Ishikawa (cell line): ENCODE results near the gene MAGEB4.

ENCODE experiments used
- CEBPB ChIP-seq: IDR thresholded peaks from 2 replicates; pipeline ENCODE4 v1.6.1; 2012
- CREB1 ChIP-seq: IDR thresholded peaks from 2 replicates; pipeline ENCODE4 v1.6.1; 2012; ENCODE audit warnings: low read depth
- EGR1 ChIP-seq: IDR thresholded peaks from 2 replicates; pipeline ENCODE4 v1.6.1; 2012
- EP300 ChIP-seq: IDR thresholded peaks from 2 replicates; pipeline ENCODE4 v1.6.1; 2012; ENCODE audit warnings: borderline replicate concordance
- FOXM1 ChIP-seq: IDR thresholded peaks from 2 replicates; pipeline ENCODE4 v1.6.1; 2012; ENCODE audit warnings: low read depth, borderline replicate concordance
- NFIC ChIP-seq: IDR thresholded peaks from 2 replicates; pipeline ENCODE4 v1.6.1; 2012
- RAD21 ChIP-seq: IDR thresholded peaks from 2 replicates; pipeline ENCODE4 v1.6.1; 2012; ENCODE audit warnings: low read depth
- TAF1 ChIP-seq: IDR thresholded peaks from 2 replicates; pipeline ENCODE4 v1.6.1; 2012; ENCODE audit warnings: low read depth, mild to moderate bottlenecking
- TCF12 ChIP-seq: IDR thresholded peaks from 2 replicates; pipeline ENCODE4 v1.6.1; 2012; ENCODE audit warnings: low read depth
- TEAD4 ChIP-seq: IDR thresholded peaks from 2 replicates; pipeline ENCODE4 v1.6.1; 2012
- YY1 ChIP-seq: IDR thresholded peaks from 2 replicates; pipeline ENCODE4 v1.6.1; 2012; ENCODE audit warnings: low read depth
- ZBTB7A ChIP-seq: IDR thresholded peaks from 2 replicates; pipeline ENCODE4 v1.6.1; 2012; ENCODE audit warnings: low read depth
- TF ChIP-seq, protein P1 (sequence below): IDR thresholded peaks from 2 replicates; pipeline ENCODE4 v1.6.1; 2012
- TF ChIP-seq, protein P2 (sequence below): IDR thresholded peaks from 2 replicates; pipeline ENCODE4 v1.6.1; 2012; ENCODE audit warnings: low read depth, mild to moderate bottlenecking
- TF ChIP-seq, protein P3 (sequence below): IDR thresholded peaks from 2 replicates; pipeline ENCODE4 v1.6.1; 2012

Gene MAGEB4

DNA sequence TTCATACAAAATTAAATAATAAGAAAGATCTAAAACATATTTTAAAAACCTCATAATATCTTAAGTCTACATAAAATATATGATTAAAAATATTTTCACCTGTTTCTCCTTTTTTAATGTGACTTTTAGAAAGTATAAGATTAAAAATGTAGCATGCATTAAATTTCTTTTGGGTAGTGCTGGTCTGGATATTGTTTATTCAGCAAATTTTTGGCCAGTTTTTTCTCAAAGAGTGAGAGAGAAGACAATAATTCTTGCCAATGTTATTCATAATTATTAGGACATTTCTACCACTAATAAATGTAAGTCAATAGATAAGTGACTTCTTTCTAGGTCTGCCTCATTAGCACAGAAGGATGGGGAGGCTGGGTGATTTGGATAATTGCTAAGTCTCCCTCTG lies 19.2 kb downstream of the MAGEB4 start:
- TF ChIP-seq YY1, result no peak
- TF ChIP-seq NFIC, result no peak
- TF ChIP-seq RAD21, result no peak
- TF ChIP-seq, protein P1, sequence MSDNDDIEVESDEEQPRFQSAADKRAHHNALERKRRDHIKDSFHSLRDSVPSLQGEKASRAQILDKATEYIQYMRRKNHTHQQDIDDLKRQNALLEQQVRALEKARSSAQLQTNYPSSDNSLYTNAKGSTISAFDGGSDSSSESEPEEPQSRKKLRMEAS, result no peak
- no peak for TF ChIP-seq TAF1
- no peak for TF ChIP-seq CREB1
- TF ChIP-seq, protein P2, sequence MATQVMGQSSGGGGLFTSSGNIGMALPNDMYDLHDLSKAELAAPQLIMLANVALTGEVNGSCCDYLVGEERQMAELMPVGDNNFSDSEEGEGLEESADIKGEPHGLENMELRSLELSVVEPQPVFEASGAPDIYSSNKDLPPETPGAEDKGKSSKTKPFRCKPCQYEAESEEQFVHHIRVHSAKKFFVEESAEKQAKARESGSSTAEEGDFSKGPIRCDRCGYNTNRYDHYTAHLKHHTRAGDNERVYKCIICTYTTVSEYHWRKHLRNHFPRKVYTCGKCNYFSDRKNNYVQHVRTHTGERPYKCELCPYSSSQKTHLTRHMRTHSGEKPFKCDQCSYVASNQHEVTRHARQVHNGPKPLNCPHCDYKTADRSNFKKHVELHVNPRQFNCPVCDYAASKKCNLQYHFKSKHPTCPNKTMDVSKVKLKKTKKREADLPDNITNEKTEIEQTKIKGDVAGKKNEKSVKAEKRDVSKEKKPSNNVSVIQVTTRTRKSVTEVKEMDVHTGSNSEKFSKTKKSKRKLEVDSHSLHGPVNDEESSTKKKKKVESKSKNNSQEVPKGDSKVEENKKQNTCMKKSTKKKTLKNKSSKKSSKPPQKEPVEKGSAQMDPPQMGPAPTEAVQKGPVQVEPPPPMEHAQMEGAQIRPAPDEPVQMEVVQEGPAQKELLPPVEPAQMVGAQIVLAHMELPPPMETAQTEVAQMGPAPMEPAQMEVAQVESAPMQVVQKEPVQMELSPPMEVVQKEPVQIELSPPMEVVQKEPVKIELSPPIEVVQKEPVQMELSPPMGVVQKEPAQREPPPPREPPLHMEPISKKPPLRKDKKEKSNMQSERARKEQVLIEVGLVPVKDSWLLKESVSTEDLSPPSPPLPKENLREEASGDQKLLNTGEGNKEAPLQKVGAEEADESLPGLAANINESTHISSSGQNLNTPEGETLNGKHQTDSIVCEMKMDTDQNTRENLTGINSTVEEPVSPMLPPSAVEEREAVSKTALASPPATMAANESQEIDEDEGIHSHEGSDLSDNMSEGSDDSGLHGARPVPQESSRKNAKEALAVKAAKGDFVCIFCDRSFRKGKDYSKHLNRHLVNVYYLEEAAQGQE, result no peak
- TF ChIP-seq FOXM1, result no peak
- TF ChIP-seq EP300, result no peak

DNA sequence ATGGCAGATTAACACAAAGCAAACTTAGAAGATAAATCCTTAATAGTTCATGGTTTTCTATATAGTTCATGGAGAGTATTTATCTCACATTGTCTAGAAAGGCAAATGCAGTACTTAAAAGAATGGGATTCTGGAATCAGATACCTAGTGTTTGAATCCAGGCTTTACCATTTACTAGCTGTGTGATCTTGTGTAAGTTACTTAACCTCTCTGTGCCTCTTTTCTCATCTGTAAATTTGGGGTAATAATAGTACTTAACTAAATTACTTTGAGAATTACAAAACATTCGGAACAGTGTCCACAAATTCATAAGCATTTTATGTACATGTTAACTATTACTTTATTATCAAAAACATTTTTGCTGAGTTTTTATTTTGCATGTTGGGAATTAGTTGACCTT lies 21.0 kb downstream of the MAGEB4 start:
- no peak for TF ChIP-seq EP300
- no peak for TF ChIP-seq TAF1
- TF ChIP-seq, protein P2, result no peak
- TF ChIP-seq ZBTB7A, result no peak
- no peak for TF ChIP-seq FOXM1
- no peak for TF ChIP-seq CEBPB
- TF ChIP-seq TCF12, result no peak
- TF ChIP-seq, protein P3, sequence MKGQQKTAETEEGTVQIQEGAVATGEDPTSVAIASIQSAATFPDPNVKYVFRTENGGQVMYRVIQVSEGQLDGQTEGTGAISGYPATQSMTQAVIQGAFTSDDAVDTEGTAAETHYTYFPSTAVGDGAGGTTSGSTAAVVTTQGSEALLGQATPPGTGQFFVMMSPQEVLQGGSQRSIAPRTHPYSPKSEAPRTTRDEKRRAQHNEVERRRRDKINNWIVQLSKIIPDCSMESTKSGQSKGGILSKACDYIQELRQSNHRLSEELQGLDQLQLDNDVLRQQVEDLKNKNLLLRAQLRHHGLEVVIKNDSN, result no peak

DNA sequence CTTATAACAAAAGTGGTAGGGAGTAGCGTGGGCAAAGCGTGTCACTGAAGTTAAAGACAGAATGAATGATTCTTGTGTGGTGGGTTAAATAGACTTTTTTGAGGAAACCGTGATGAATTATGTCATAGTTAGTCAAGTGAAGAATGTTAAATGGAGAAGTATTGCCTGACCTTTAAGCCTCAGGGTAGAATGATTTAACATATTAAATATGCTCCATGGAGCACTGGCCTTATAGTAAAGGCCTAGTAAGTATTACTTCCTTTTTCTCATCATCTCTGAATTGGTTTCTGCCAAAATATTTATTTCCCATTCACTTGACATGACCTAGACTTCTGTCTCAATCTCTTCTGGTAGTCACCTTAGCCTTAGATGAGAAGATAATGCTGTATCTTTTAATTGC lies 28.8 kb downstream of the MAGEB4 start:
- no peak for TF ChIP-seq EGR1
- no peak for TF ChIP-seq CREB1
- no peak for TF ChIP-seq TEAD4
- TF ChIP-seq NFIC, result no peak
- no peak for TF ChIP-seq ZBTB7A
- TF ChIP-seq, protein P2, result no peak
- no peak for TF ChIP-seq FOXM1
- TF ChIP-seq RAD21, result no peak
- TF ChIP-seq TCF12, result no peak
- no peak for TF ChIP-seq EP300
- TF ChIP-seq, protein P3, result no peak
- no peak for TF ChIP-seq CEBPB
- TF ChIP-seq, protein P1, result no peak
- no peak for TF ChIP-seq TAF1
- TF ChIP-seq YY1, result no peak

DNA sequence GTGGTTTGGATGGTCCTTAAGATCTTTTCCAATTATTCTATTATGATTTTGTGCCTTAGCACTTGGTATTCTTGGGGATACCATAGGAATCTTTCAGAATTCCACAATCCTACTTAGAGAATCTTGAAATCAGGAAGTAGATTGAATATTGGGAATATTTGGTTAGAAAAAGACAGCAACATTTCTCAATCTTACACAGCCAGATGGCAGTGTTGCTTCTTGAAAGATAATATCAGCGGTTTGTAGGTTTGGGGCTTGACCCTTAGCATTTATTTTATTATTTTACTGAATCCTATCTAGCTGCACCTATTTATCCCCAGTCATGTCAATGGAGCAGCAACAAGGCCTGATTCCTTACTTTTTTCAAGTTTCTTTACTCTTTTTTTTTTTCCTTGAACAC lies 33.7 kb downstream of the MAGEB4 start:
- TF ChIP-seq ZBTB7A (no peak), RAD21 (peak; percentile 51)

DNA sequence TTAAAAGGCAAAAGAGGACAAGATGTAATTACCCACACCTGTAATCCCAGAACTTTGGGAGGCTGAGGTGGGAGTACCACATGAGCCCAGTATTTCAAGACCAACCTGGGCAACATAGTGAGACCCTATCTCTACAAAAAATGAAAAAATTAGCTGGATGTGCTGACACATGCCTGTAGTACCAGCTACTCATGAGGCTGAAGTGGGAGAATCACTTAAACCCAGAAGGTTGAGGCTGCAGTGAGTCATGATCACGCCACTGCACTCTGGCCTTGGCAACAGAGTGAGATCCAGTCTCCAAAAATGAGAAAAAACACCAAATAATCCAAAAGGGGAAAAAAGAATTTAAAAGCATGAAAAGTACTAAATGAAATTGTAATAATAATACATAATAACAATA lies 36.6 kb downstream of the MAGEB4 start:
- TF ChIP-seq CREB1, result no peak
- no peak for TF ChIP-seq TAF1
- TF ChIP-seq, protein P3, result no peak
- no peak for TF ChIP-seq CEBPB
- TF ChIP-seq FOXM1, result no peak
- TF ChIP-seq, protein P2, result no peak
- TF ChIP-seq ZBTB7A, result no peak
- no peak for TF ChIP-seq RAD21
- TF ChIP-seq, protein P1, result no peak
- no peak for TF ChIP-seq EGR1
- no peak for TF ChIP-seq NFIC
- no peak for TF ChIP-seq YY1
- TF ChIP-seq TEAD4, result no peak
- TF ChIP-seq TCF12, result no peak
- no peak for TF ChIP-seq EP300
